GM10248 (cell line): ENCODE measurements around the gene CA12.

Experiments
- CTCF ChIA-PET: fragments of 300-600 bp; sonication (Branson Sonifier 250); formaldehyde crosslinking; extraction: SDS; loops from one replicate; lab custom pipeline; 2021; ENCODE audit warnings: antibody characterized with exemption; lab: Yijun Ruan, JAX
- POLR2A ChIA-PET: fragments of 350-650 bp; sonication (Branson Sonifier 250); formaldehyde crosslinking; extraction: SDS; loops from one replicate; lab custom pipeline; 2020; ENCODE audit warnings: antibody characterized with exemption; lab: Yijun Ruan, JAX
- DNase-seq: peaks from one replicate; pipeline ENCODE4 v3.0.0; 2012; ENCODE audit errors: extremely low spot score
- CTCF ChIP-seq: IDR thresholded peaks from 2 replicates; pipeline ENCODE4 v1.5.1; 2012; ENCODE audit warnings: mild to moderate bottlenecking, low read depth; ENCODE audit errors: extremely low read depth, missing control alignments, control extremely low read depth

Gene CA12

GRCh38 chr15:63381301-63382204, at the start of gene CA12:
Gene CA12 (minus strand): TSS chr15:63381846. CDS start chr15:63381720, 126 bp downstream.
- POLR2A ChIA-PET, result no interaction called here
- TF ChIP-seq CTCF, result no peak
- DNase-seq, result no peak
- CTCF ChIA-PET, result no interaction called here

- ChIA-PET POLR2A (no interaction called here), CTCF (no interaction called here)
- TF ChIP-seq CTCF, result no peak
- DNase-seq, result no peak
Measured at GRCh38 chr15:63430766-63431451, 49.3 kb upstream of the CA12 start.

GRCh38 chr15:63426552-63426951, 44.9 kb upstream of the CA12 start:
- CTCF ChIA-PET, result interaction anchor here (1.1 kb wide), 1 partner anchor 24 kb away, joined by 3 read pairs; no protein-coding TSS in a partner anchor
- DNase-seq, result no peak

GRCh38 chr15:63425426-63425985, 43.9 kb upstream of the CA12 start:
- DNase-seq, result no peak
- TF ChIP-seq CTCF, result no peak
- POLR2A ChIA-PET, result no interaction called here
- CTCF ChIA-PET, result interaction anchor here (0.9 to 1.1 kb wide), 2 partner anchors 11 to 23 kb away, joined by 3 read pairs; no protein-coding TSS in a partner anchor

More at GRCh38 chr15:63426552-63426951, 44.9 kb upstream of the CA12 start:
- no peak for TF ChIP-seq CTCF
- POLR2A ChIA-PET, result no interaction called here

- no peak for DNase-seq
- ChIA-PET POLR2A (interaction anchor here (0.6 kb wide), 1 partner anchor 287 kb away, joined by 9 read pairs; no protein-coding TSS in a partner anchor), CTCF (interaction anchor here (1.0 kb wide), 1 partner anchor 21 kb away, joined by 3 read pairs; no protein-coding TSS in a partner anchor)
- TF ChIP-seq CTCF, result no peak
Measured at GRCh38 chr15:63422891-63423590, 41.4 kb upstream of the CA12 start.
